HCT116 (cell line): ENCODE measurements around the gene FRMD4B. TPM values are rescaled to one million over a fixed set of nuclear protein-coding genes. Genes with fewer than 3 reads are reported as not detected.

Source experiments
- ATAC-seq: fragments of 200-7000 bp; cut with Tn5 transposase; 2 replicates; pipeline ENCODE4 v1.9.1; 2020; ENCODE audit warnings: mild to moderate bottlenecking, moderate library complexity
- BruUV-seq: library from RNA; stranded (reverse); fragments of 400-500 nt; replicated peaks from 2 replicates; lab custom pipeline; 2021; lab: Mats Ljungman, UMichigan
- CTCF ChIA-PET: fragments of 300-600 bp; sonication (Branson Sonifier 250); formaldehyde crosslinking; loops from one replicate; lab custom pipeline; 2021; ENCODE audit warnings: antibody characterized with exemption; lab: Charles Lee
- POLR2A ChIA-PET: fragments of 300-600, 350-600 bp; sonication (Branson Sonifier 250); formaldehyde crosslinking; loops from one replicate; lab custom pipeline; 2021; ENCODE audit warnings: antibody characterized with exemption; lab: Charles Lee
- RAD21 ChIA-PET, 2 experiments: fragments of 300-600 bp; sonication (Branson Sonifier 250); formaldehyde crosslinking; loops; one replicate each; lab custom pipeline; 2023; ENCODE audit warnings: low total read pairs in 2 of 2; ENCODE audit not compliant: uncharacterized antibody in 2 of 2, unreplicated experiment in 2 of 2, low non-redundant PET in 1 of 2; lab: Charles Lee
- DNase-seq: peaks from one replicate; pipeline ENCODE4 v3.0.0-alpha.2; 2010; ENCODE audit warnings: low read depth, low spot score
- H2AFZ ChIP-seq: fragments of 200-600 bp; shearing (Covaris generic), sonication (generic); 2 replicates; pipeline ENCODE4 v1.6.1; 2017; ENCODE audit warnings: low read depth, mixed run types, mixed read lengths, antibody characterized with exemption, low read length; ENCODE audit not compliant: poor library complexity, severe bottlenecking
- H3K27ac ChIP-seq: 2 replicates; pipeline ENCODE4 v1.5.1; 2012; ENCODE audit warnings: low read depth, low read length
- H3K27me3 ChIP-seq: fragments of 200-600 bp; sonication (generic); 2 replicates; pipeline ENCODE4 v1.6.1; 2016; ENCODE audit warnings: mixed run types, low read length, mixed read lengths; ENCODE audit not compliant: insufficient read depth
- H3K36me3 ChIP-seq, 2 experiments: fragments of 200-500 bp in 1 of 2; fragments of 200-600 bp in 1 of 2; sonication (Bioruptor generic) in 1 of 2; sonication (generic) in 1 of 2; 2 replicates each; pipeline versions ENCODE4 v1.5.1 to v1.6.1; 2014 to 2016; ENCODE audit warnings: low read length in 2 of 2, inconsistent platforms in 1 of 2, mixed read lengths in 1 of 2, mixed run types in 1 of 2; ENCODE audit not compliant: insufficient read depth in 2 of 2, control insufficient read depth in 1 of 2
- H3K4me1 ChIP-seq, 2 experiments: fragments of 200-600 bp in 1 of 2; sonication (generic) in 1 of 2; 2 replicates each; pipeline versions ENCODE4 v1.5.1 to v1.6.1; 2012 to 2017; ENCODE audit warnings: low read length in 2 of 2, inconsistent platforms in 1 of 2, mild to moderate bottlenecking in 1 of 2, mixed read lengths in 1 of 2, mixed run types in 1 of 2, moderate library complexity in 1 of 2; ENCODE audit not compliant: insufficient read depth in 2 of 2, control insufficient read depth in 1 of 2
- H3K4me2 ChIP-seq: fragments of 200-600 bp; sonication (generic); 2 replicates; pipeline ENCODE4 v1.6.1; 2017; ENCODE audit warnings: mixed run types, low read length, mixed read lengths
- H3K4me3 ChIP-seq, 2 experiments: fragments of 200-600 bp in 1 of 2; sonication (generic) in 1 of 2; replicated peaks in 1 of 2; 2 replicates each; pipeline ENCODE4 v1.5.1; 2011 to 2016; ENCODE audit warnings: low read length in 2 of 2, control low read depth in 1 of 2, low read depth in 1 of 2, mild to moderate bottlenecking in 1 of 2, mixed read lengths in 1 of 2, mixed run types in 1 of 2
- H3K79me2 ChIP-seq: fragments of 200-600 bp; sonication (generic); 2 replicates; pipeline ENCODE4 v1.6.1; 2017; ENCODE audit warnings: mild to moderate bottlenecking, mixed run types, low read length, moderate library complexity, mixed read lengths; ENCODE audit not compliant: insufficient read depth
- H3K9ac ChIP-seq: fragments of 200-600 bp; sonication (generic); 2 replicates; pipeline ENCODE4 v1.6.1; 2016; ENCODE audit warnings: low read length, mixed read lengths
- H3K9me2 ChIP-seq: fragments of 200-600 bp; sonication (generic), shearing (Covaris generic); 2 replicates; pipeline ENCODE4 v1.6.1; 2017; ENCODE audit warnings: mixed run types, mild to moderate bottlenecking, moderate library complexity; ENCODE audit not compliant: insufficient read depth
- H3K9me3 ChIP-seq, 2 experiments: fragments of 200-500 bp in 1 of 2; fragments of 200-600 bp in 1 of 2; sonication (Bioruptor generic) in 1 of 2; sonication (generic) in 1 of 2; 2 replicates each; pipeline ENCODE4 v1.6.1; 2014 to 2017; ENCODE audit warnings: low read length in 2 of 2, mixed read lengths in 2 of 2, inconsistent platforms in 1 of 2, low read depth in 1 of 2, mild to moderate bottlenecking in 1 of 2, mixed run types in 1 of 2, moderate library complexity in 1 of 2; ENCODE audit not compliant: control insufficient read depth in 1 of 2, insufficient read depth in 1 of 2
- H4K20me1 ChIP-seq: fragments of 200-600 bp; sonication (generic), shearing (Covaris generic); 2 replicates; pipeline ENCODE4 v1.6.1; 2017; ENCODE audit warnings: mixed run types, mild to moderate bottlenecking, moderate library complexity; ENCODE audit not compliant: insufficient read depth
- CEBPB ChIP-seq: IDR thresholded peaks from 2 replicates; pipeline ENCODE4 v1.6.1; 2012; ENCODE audit warnings: low read depth
- EZH2 ChIP-seq: fragments of 200-600 bp; sonication (generic); IDR thresholded peaks from 2 replicates; pipeline ENCODE4 v1.6.1; 2017; ENCODE audit warnings: antibody characterized with exemption, mixed run types
- FOSL1 ChIP-seq: IDR thresholded peaks from 2 replicates; pipeline ENCODE4 v1.6.1; 2012; ENCODE audit warnings: low read depth
- SP1 ChIP-seq: IDR thresholded peaks from 2 replicates; pipeline ENCODE4 v1.6.1; 2012; ENCODE audit warnings: low read depth
- TCF7L2 ChIP-seq: IDR thresholded peaks from 2 replicates; pipeline ENCODE4 v1.7.0; 2011; ENCODE audit warnings: borderline replicate concordance, inconsistent platforms; ENCODE audit not compliant: insufficient read depth, insufficient read length; ENCODE audit errors: extremely low read depth
- intact Hi-C: fragments of 100-400 bp; cut with micrococcal nuclease; formaldehyde crosslinking; loops from 2 replicates; pipeline ENCODE4 v1.10.0; 2022
- total RNA-seq: library from RNA; stranded (reverse); gene quantifications from one replicate; pipeline ENCODE4 v1.2.1, GENCODE V29; 2021; ENCODE audit not compliant: unreplicated experiment
- TF ChIP-seq, protein P1 (sequence below): IDR thresholded peaks from 2 replicates; pipeline ENCODE4 v1.6.1; 2012; ENCODE audit warnings: low read depth
- TF ChIP-seq, protein P2 (sequence below): IDR thresholded peaks from 2 replicates; pipeline ENCODE4 v1.6.1; 2012

The FRMD4B gene
- total RNA-seq, 1 experiment from 2014 or later: 2.0 TPM

DNA sequence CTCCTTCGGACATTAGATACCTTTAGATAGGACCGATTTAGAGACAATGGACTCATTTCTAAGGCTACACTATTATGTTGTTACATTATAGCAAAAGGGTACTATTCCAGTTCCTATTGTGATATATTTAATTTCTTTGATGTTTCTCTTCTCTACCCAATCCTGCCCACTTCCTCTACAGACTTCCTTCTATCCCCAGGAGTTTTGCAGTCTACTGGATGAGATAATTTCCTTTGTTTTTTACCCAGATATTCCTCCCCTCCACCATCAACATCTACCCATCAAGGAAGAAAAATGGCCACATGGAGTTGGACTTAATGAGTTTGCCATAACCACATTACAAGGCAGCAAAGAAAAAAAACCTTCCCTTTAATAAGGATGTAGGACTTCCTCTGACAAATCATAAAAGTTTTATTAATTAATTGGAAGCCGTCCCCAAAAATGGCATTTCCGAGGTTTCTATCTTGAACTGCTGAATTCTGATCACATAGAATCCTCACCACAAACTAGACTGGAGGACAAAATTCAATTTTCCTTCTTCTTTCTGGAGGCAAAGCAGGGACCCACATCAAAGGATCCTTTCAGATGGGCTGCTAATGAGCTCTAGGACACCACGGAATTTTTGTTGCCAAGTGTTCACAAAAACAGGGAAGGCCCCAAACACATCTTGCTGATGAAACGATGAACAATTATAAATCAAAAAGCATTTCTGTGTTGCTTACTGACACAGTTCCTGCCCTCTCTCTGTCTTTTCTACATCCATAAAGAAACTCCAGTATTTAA is 33.4 kb downstream of the FRMD4B start:
- Histone ChIP-seq H3K27me3 (0 out of 2 replicates have a peak, but pooled peaks cover 9% of the 10 kb centered on the region), H3K4me1 (no peaks in the 10 kb centered on the region), H3K4me3 (no peak overlapping the region), H2AFZ (no peak overlapping the region), H3K36me3 (no peaks in the 10 kb centered on the region), H3K9ac (no peak overlapping the region), H3K79me2 (no peaks in the 10 kb centered on the region), H3K9me3 (no peaks in the 10 kb centered on the region), H3K27ac (no peak overlapping the region), H4K20me1 (no peaks in the 10 kb centered on the region), H3K4me2 (no peak overlapping the region), H3K9me2 (no peaks in the 10 kb centered on the region)
- ATAC-seq: no peak
- BruUV-seq: no TSS peak
- TF ChIP-seq TCF7L2 (no peak), SP1 (no peak), CEBPB (no peak), FOSL1 (no peak), EZH2 (no peak)
- no peak for DNase-seq
- POLR2A ChIA-PET: no interaction called here
- intact Hi-C loops: no loop called here
- CTCF ChIA-PET: no interaction called here
- RAD21 ChIA-PET: no interaction called here

DNA sequence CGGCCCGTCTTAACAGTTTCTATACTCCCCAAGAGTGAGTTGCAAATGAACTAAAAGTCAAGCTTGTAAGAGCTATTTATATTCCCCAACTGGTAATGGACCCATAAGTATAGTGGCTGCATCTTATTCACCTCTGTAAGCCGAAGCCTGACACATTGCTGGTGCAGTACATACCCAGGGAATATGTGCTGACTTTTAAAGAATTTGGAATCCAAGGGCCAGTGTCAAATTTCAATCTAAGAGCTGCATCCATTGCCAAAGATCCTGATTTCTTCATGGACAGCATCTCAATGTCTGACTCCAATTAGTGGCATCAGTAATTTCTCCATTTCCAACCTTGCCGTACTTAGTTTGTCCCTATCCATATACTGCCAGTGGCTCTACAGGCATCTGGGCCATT is 42.0 kb downstream of the FRMD4B start:
- no peak overlapping the region for H3K27ac ChIP-seq
- H3K4me1 ChIP-seq: no peaks in the 10 kb centered on the region
- TF ChIP-seq, protein P1, sequence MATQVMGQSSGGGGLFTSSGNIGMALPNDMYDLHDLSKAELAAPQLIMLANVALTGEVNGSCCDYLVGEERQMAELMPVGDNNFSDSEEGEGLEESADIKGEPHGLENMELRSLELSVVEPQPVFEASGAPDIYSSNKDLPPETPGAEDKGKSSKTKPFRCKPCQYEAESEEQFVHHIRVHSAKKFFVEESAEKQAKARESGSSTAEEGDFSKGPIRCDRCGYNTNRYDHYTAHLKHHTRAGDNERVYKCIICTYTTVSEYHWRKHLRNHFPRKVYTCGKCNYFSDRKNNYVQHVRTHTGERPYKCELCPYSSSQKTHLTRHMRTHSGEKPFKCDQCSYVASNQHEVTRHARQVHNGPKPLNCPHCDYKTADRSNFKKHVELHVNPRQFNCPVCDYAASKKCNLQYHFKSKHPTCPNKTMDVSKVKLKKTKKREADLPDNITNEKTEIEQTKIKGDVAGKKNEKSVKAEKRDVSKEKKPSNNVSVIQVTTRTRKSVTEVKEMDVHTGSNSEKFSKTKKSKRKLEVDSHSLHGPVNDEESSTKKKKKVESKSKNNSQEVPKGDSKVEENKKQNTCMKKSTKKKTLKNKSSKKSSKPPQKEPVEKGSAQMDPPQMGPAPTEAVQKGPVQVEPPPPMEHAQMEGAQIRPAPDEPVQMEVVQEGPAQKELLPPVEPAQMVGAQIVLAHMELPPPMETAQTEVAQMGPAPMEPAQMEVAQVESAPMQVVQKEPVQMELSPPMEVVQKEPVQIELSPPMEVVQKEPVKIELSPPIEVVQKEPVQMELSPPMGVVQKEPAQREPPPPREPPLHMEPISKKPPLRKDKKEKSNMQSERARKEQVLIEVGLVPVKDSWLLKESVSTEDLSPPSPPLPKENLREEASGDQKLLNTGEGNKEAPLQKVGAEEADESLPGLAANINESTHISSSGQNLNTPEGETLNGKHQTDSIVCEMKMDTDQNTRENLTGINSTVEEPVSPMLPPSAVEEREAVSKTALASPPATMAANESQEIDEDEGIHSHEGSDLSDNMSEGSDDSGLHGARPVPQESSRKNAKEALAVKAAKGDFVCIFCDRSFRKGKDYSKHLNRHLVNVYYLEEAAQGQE: no peak
- TF ChIP-seq, protein P2, sequence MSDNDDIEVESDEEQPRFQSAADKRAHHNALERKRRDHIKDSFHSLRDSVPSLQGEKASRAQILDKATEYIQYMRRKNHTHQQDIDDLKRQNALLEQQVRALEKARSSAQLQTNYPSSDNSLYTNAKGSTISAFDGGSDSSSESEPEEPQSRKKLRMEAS: no peak
- no peak overlapping the region for H2AFZ ChIP-seq
- POLR2A ChIA-PET: no interaction called here
- BruUV-seq: no TSS peak
- CTCF ChIA-PET: no interaction called here
- no peaks in the 10 kb centered on the region for H3K79me2 ChIP-seq
- no peak overlapping the region for H3K4me3 ChIP-seq
- RAD21 ChIA-PET: no interaction called here
- H3K9ac ChIP-seq: no peak overlapping the region
- no peaks in the 10 kb centered on the region for H3K9me2 ChIP-seq
- no peak for ATAC-seq
- H3K4me2 ChIP-seq: no peak overlapping the region
- H4K20me1 ChIP-seq: no peaks in the 10 kb centered on the region
- intact Hi-C loops: no loop called here
- no peaks in the 10 kb centered on the region for H3K36me3 ChIP-seq
- H3K27me3 ChIP-seq: 0 out of 2 replicates have a peak, but pooled peaks cover 5% of the 10 kb centered on the region
- DNase-seq: no peak
- H3K9me3 ChIP-seq: no peaks in the 10 kb centered on the region
